WI38 (cell line): ENCODE results near the gene ZBTB7A.

Source experiments
- H3K4me3 ChIP-seq: 2 replicates; pipeline ENCODE4 v1.5.1; 2011; ENCODE audit warnings: low read depth, mild to moderate bottlenecking, control low read depth, low read length
- TF ChIP-seq, protein P1 (sequence below): IDR thresholded peaks from 2 replicates; pipeline ENCODE4 v1.5.1; 2012; ENCODE audit warnings: low read depth, mild to moderate bottlenecking, control low read depth, low read length

ZBTB7A gene

DNA sequence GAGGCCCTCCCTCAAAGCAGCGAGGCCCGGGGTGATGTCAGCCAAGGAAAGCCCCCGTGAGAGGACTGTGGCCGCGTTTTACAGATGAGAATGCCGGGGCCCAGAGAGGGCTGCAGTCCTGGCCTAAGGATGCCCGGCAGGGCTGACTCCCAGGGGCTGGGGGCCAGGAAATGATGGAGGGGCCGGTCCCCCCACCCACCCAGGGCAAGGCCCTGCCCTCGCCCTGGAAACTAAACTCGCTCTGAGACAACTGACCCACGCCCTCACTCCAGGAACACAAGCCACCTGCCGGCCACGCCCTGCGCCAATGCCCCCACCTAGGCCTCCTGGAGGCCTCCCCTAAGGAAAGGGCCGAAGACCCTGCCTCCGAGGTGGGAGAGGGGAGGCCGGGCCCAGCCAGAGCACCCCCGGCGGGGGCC, 7.2 kb downstream of the ZBTB7A start:
- no peak overlapping the region for H3K4me3 ChIP-seq
- TF ChIP-seq, protein P1, sequence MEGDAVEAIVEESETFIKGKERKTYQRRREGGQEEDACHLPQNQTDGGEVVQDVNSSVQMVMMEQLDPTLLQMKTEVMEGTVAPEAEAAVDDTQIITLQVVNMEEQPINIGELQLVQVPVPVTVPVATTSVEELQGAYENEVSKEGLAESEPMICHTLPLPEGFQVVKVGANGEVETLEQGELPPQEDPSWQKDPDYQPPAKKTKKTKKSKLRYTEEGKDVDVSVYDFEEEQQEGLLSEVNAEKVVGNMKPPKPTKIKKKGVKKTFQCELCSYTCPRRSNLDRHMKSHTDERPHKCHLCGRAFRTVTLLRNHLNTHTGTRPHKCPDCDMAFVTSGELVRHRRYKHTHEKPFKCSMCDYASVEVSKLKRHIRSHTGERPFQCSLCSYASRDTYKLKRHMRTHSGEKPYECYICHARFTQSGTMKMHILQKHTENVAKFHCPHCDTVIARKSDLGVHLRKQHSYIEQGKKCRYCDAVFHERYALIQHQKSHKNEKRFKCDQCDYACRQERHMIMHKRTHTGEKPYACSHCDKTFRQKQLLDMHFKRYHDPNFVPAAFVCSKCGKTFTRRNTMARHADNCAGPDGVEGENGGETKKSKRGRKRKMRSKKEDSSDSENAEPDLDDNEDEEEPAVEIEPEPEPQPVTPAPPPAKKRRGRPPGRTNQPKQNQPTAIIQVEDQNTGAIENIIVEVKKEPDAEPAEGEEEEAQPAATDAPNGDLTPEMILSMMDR, result no peak

DNA sequence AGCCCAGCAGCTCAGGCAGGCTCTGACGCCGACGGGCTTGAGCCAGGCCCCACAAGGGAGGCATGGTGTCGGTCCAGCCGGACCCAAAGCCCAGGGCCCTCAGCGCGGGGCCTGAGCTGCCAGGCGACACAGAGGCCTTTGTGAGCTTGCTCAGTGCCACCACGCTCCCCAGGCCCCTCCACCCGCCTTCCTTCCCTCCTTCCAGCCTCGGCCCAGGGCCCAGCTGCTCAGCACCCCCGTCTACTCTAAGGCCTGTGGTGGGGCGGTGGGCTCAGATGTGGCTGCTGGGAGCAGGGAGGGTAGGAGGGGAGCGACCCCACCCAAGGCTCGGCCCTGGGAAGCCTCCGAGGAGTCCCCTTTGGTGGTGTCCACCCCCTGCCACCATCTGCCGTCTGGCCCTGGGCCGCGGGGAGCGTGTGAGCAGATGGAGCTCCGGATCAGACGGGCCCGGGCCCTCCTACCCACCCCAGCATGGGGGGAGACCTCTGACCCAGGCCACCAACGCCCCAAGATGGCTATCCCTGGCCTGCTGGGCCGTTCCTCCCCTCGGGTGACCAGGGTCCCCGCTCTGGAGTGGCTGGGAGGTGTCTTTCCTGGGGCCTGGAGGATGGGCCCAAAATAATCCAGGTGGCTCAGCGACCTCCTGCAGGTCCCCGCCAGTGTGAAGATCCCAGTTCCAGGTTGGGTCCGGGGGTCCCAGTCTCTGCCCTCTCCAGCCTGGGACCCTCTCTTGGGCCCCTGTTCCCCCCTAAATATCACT, 7.8 kb downstream of the ZBTB7A start:
- TF ChIP-seq, protein P1, result no peak
- no peak overlapping the region for H3K4me3 ChIP-seq

DNA sequence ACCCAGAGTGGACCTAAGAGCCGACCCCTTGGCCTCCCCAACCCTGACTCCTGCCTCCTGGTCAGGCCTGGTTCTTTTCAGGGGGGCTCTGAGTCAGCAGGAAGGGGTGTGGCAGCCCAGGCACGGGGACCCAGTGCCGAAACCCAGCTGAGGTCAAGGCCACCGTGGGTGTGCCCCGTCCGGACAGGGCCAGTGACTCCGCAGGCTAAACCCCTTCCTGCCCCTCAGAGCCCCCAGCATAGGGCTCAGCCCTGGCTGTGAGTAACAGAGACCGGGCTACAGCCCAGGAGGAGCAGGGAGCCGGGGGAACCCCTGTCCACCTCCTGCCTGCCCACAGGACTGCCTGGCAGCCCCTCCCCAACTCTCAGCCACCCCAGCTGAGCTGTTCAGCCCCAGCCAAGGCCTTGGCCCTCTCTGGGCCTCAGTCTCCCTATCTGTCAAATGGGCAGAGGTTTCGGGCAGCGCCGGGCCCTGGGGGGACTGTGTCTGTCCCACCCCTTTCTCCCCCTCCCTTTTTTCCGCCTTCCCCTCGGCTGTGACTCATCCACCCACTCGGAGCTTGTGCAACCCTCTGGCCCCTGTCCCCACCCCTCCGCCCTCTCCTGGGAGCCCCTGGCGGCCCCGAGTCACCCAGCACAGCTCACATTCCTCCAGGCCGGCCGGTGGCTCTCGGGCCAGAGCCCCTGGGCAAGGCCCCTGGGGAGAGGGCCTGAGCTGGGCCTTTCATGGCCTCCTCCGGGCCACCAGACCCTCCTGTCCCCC, 8.6 kb downstream of the ZBTB7A start:
- TF ChIP-seq, protein P1, result no peak
- no peak overlapping the region for H3K4me3 ChIP-seq

DNA sequence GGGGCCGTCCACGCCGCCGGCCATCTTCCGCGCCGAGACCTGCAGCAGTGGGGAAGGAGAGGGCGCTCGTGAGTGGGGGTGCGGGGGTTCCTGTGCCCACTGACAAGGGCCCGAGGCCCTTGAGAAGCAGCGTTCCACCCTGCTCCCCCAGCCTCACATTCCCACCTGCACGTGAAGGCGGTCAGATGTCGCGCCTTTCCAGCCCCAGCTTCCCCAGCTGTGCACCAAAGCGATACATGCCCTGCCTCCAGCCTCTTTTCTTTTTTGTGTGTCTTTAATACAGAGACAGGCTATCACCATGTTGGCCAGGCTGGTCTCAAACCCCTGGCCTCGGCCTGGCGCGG, 11.5 kb downstream of the ZBTB7A start:
- TF ChIP-seq, protein P1, result no peak

DNA sequence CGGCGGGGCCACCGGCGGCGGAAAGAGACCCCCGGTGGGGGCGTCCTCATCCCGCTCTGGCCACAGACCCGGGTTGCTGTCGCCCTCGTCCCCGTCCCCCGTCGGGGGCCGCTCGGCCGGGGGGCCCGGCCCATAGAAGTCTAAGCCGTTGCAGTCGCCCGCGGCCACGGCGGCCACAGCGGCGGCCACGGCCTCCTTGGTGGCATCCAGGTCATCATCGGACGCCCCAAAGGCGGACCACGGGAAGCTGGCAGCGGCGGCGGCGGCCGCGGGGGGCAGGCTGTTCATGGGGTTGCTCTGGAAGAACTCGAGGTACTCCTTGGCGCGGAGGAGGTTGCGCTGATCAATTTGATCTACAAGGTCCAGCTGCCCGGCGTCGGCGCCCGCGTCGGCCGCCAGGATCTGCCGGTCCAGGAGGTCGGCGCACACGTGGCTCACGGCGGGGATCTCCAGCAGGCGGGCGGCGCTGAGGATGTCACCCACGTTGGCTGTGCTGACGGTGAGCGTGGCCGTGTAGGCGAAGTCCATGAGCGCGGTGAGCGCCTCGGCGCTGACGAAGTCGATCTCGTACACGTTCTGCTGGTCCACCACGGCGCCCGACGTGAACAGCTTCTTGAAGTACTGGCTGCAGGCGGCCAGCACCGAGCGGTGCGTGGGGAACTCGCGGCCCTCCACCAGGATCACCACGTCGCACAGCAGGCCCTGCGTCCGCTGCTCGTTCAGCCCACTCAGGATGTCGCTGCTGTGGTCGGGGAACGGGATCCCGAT, 12.1 kb downstream of the ZBTB7A start:
- H3K4me3 ChIP-seq, result no peak overlapping the region

More for the DNA sequence above, 11.5 kb downstream of the ZBTB7A start:
- no peak overlapping the region for H3K4me3 ChIP-seq

DNA sequence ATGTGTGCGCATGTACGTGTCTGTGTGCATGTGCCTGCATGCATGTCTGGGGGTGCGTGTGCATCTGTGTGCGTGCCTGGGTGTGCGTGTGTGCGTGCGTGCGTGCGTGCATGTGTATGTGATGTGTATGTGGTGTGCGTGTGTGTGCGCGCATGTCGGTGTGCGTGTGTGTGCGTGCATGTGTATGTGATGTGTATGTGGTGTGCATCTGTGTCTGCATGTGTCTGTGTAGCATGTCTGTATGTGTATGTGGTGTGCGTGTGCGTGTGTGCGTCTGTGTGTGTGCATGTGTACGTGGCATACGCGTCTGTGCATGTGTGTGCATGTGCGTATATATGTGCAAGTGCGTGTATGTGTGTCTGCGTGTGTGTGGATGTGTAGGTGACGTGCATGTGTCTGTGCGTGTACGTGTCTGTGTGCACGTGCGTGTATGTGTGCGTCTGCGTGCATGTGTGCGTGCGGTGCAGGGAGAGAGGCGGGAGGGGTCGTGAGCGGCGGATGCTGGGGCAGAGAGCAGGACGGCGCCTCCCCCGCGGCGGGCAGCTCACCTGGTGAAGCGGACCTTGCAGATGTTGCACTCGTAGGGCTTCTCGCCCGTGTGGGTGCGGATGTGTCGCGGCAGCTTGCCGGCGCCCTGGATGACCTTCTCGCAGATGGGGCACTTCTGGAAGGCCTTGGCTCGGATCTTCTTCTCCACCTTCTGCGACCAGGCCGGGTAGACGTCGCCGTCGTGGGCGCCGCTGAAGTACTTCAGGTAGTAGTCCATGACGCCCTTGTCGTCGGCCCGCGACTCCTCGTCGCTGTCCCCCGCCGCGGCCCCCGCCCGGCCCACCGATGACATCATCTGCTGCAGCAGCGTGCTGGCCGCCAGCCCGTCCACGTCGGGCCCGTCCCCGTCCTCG, 13.0 kb downstream of the ZBTB7A start:
- no peak overlapping the region for H3K4me3 ChIP-seq
- TF ChIP-seq, protein P1, result no peak

More for the DNA sequence above, 12.1 kb downstream of the ZBTB7A start:
- TF ChIP-seq, protein P1, result no peak
